RWPE2 (cell line): ENCODE data around the gene CAGE1.

Source experiments
- ATAC-seq: fragments of 200-7000 bp; cut with Tn5 transposase; 3 replicates; pipeline ENCODE4 v1.9.1; 2021; ENCODE audit warnings: low read depth
- DNase-seq: peaks from one replicate; pipeline ENCODE4 v3.0.0-alpha.2; 2020; ENCODE audit warnings: low spot score
- H3K27ac ChIP-seq: fragments of 450-650 bp; 2 replicates; pipeline ENCODE4 v1.5.1; 2017; ENCODE audit warnings: mild to moderate bottlenecking; ENCODE audit not compliant: poor library complexity, severe bottlenecking
- H3K27me3 ChIP-seq: fragments of 250-450 bp; sonication (Bioruptor Pico); 2 replicates; pipeline ENCODE4 v1.5.1; 2021; ENCODE audit warnings: mild to moderate bottlenecking, moderate library complexity; ENCODE audit not compliant: insufficient read depth, poor library complexity, severe bottlenecking
- H3K36me3 ChIP-seq: fragments of 250-450 bp; sonication (Bioruptor Pico); 2 replicates; pipeline ENCODE4 v1.5.1; 2020; ENCODE audit warnings: low read depth, mild to moderate bottlenecking, moderate library complexity
- H3K4me1 ChIP-seq: fragments of 250-450 bp; sonication (Bioruptor Pico); 2 replicates; pipeline ENCODE4 v1.5.1; 2021; ENCODE audit warnings: mild to moderate bottlenecking, moderate library complexity; ENCODE audit not compliant: insufficient read depth, poor library complexity, severe bottlenecking
- H3K4me3 ChIP-seq: fragments of 250-450 bp; sonication (Bioruptor Pico); 2 replicates; pipeline ENCODE4 v1.5.1; 2021; ENCODE audit warnings: mild to moderate bottlenecking, moderate library complexity; ENCODE audit not compliant: severe bottlenecking
- H3K9me3 ChIP-seq: fragments of 250-450 bp; sonication (Bioruptor Pico); 2 replicates; pipeline ENCODE4 v1.5.1; 2021; ENCODE audit warnings: mild to moderate bottlenecking, moderate library complexity; ENCODE audit not compliant: severe bottlenecking
- CTCF ChIP-seq: fragments of 450-650 bp; IDR thresholded peaks from one replicate; pipeline ENCODE4 v1.5.1; 2017; ENCODE audit warnings: mild to moderate bottlenecking, moderate library complexity; ENCODE audit not compliant: poor library complexity, severe bottlenecking

Gene CAGE1

GRCh38 chr6:7285416-7285815 lies 104.1 kb downstream of the CAGE1 start:
- Histone ChIP-seq H3K27ac (no peak overlapping the region), H3K9me3 (no peaks in the 10 kb centered on the region), H3K4me1 (no peaks in the 10 kb centered on the region), H3K4me3 (no peak overlapping the region), H3K36me3 (peaks cover 52% of the 10 kb centered on the region), H3K27me3 (no peaks in the 10 kb centered on the region)
- no peak for ATAC-seq
- no peak for DNase-seq
- no peak for TF ChIP-seq CTCF

GRCh38 chr6:7283676-7284075 lies 105.9 kb downstream of the CAGE1 start:
- Histone ChIP-seq H3K9me3 (no peaks in the 10 kb centered on the region), H3K36me3 (peaks cover 34% of the 10 kb centered on the region), H3K4me3 (no peak overlapping the region), H3K4me1 (no peaks in the 10 kb centered on the region), H3K27ac (no peak overlapping the region), H3K27me3 (no peaks in the 10 kb centered on the region)
- TF ChIP-seq CTCF = no peak
- ATAC-seq (no peak), DNase-seq (no peak)

GRCh38 chr6:7282097-7282906 lies 107.2 kb downstream of the CAGE1 start:
- Histone ChIP-seq H3K4me3 (no peak overlapping the region), H3K4me1 (no peaks in the 10 kb centered on the region), H3K27me3 (no peaks in the 10 kb centered on the region), H3K36me3 (peaks cover 21% of the 10 kb centered on the region), H3K27ac (no peak overlapping the region), H3K9me3 (no peaks in the 10 kb centered on the region)
- ATAC-seq = no peak
- TF ChIP-seq CTCF = no peak
- no peak for DNase-seq
